Gastrocnemius medialis (tissue), 4 donors: ENCODE data around the gene ARHGAP26. TPM values are rescaled to one million over a fixed set of nuclear protein-coding genes. Genes with fewer than 3 reads are reported as not detected.
A peak's percentile ranks its signal among the peaks of the same experiment; 100 is the strongest.

Experiments
- ATAC-seq, 2 donors: fragments of 150-250 bp; one replicate each; pipeline ENCODE4 v1.9.1; 2016
- DNase-seq, 2 donors: peaks; one replicate each; pipeline ENCODE4 v3.0.0-alpha.2; 2019
- H3K27ac ChIP-seq, 4 donors: fragments of 200-600 bp; sonication (generic); 1 replicate in 1 of 4; 2 replicates in 3 of 4; pipeline ENCODE4 v1.5.1; 2016 to 2018; ENCODE audit warnings: mild to moderate bottlenecking in 2 of 4, moderate library complexity in 1 of 4
- H3K27me3 ChIP-seq, 3 donors: fragments of 200-600 bp; sonication (generic) in 2 of 3; 1 replicate in 1 of 3; 2 replicates in 2 of 3; pipeline versions ENCODE4 v1.5.1 to v1.6.0; 2016 to 2019; ENCODE audit warnings: mild to moderate bottlenecking in 1 of 3, moderate library complexity in 1 of 3
- H3K36me3 ChIP-seq, 2 donors: fragments of 200-600 bp; sonication (generic) in 1 of 2; one replicate each; pipeline ENCODE4 v1.5.1; 2017 to 2018
- H3K4me1 ChIP-seq, 2 donors: fragments of 200-600 bp; sonication (generic) in 1 of 2; one replicate each; pipeline ENCODE4 v1.5.1; 2016 to 2017; ENCODE audit warnings: mild to moderate bottlenecking in 2 of 2
- H3K4me3 ChIP-seq, 4 donors: fragments of 200-600 bp; sonication (generic) in 3 of 4; 1 replicate in 1 of 4; 2 replicates in 3 of 4; pipeline ENCODE4 v1.5.1; 2016 to 2019; ENCODE audit warnings: mild to moderate bottlenecking in 2 of 4
- H3K9me3 ChIP-seq, 3 donors: fragments of 200-600 bp; sonication (generic) in 2 of 3; 1 replicate in 1 of 3; 2 replicates in 2 of 3; pipeline ENCODE4 v1.5.1; 2016 to 2019
- CTCF ChIP-seq, 5 experiments: fragments of 450-650 bp in 3 of 5; fragments of 200-600 bp in 2 of 5; sonication (generic) in 2 of 5; IDR thresholded peaks in 4 of 5; conservative IDR thresholded peaks in 1 of 5; 1 replicate in 4 of 5; 2 replicates in 1 of 5; pipeline ENCODE4 v1.5.1; 2016 to 2019; ENCODE audit warnings: antibody characterized with exemption in 5 of 5, mild to moderate bottlenecking in 3 of 5, moderate library complexity in 3 of 5
- POLR2A ChIP-seq, 2 donors: fragments of 450-650 bp; IDR thresholded peaks; one replicate each; pipeline ENCODE4 v1.6.1; 2017; ENCODE audit warnings: antibody characterized with exemption in 2 of 2, mild to moderate bottlenecking in 2 of 2, moderate library complexity in 2 of 2
- in situ Hi-C, 4 donors: fragments of 200-750 bp; cut with MboI; loops; one replicate each; pipeline versions ENCODE4 v1.15.0 to v1.8.0; 2017; ENCODE audit warnings: low sequenced_read_pairs in 4 of 4
- intact Hi-C: fragments of 100-400 bp; cut with DNase I; formaldehyde crosslinking; loops from one replicate; pipeline ENCODE4 v1.15.1; 2023; ENCODE audit warnings: low total_unique reads
- total RNA-seq, 4 donors: library from RNA; depleted of rRNA; stranded (reverse); fragments of >200 nt; gene quantifications; one replicate each; pipeline versions ENCODE4 v1.1.0 to v1.2.3, GENCODE V29; 2016

ARHGAP26 gene
- total RNA-seq, result 10 to 100 TPM in 3 of 4 donors, 1 to 10 TPM in 1; 9.1 to 22.4 (median 13.4) TPM

- Histone ChIP-seq H3K27ac (peak within 1 kb of the TSS; percentile 71 to 85 (median 76)), H3K36me3 (no peaks in the 10 kb centered on the region), H3K4me3 (peak within 1 kb of the TSS; percentile 78 to 91 (median 88)), H3K27me3 (no peaks in the 10 kb centered on the region), H3K9me3 (no peaks in the 10 kb centered on the region), H3K4me1 (peaks cover 30 to 31% of the 10 kb centered on the region in 2 donors)
- intact Hi-C loops (loop anchor here (1.0 to 10.0 kb wide), 3 partner anchors 57 to 635 kb away; partner anchors contain the start of gene NR3C1), in situ Hi-C loops (no loop called here)
- ATAC-seq (peak; percentile 91 to 92), DNase-seq (peak; percentile 96 to 97)
- TF ChIP-seq CTCF (IDR thresholded peaks at IDR 0.05 in 4 of 5, conservative IDR thresholded peaks at IDR 0.05 in 1 of 5) (peak in 3 of 5 experiments; percentile 12 to 27 (median 17)), POLR2A (IDR thresholded peaks at IDR 0.05) (peak; percentile 99 to 100)
Observed at GRCh38 chr5:142769793-142770649, at the start of gene ARHGAP26. Gene ARHGAP26 (plus strand): TSS chr5:142770377. CDS start chr5:142770762, 385 bp downstream.

- H3K27ac ChIP-seq, result no peak overlapping the region
- no peaks in the 10 kb centered on the region for H3K27me3 ChIP-seq
- no peaks in the 10 kb centered on the region for H3K9me3 ChIP-seq
- intact Hi-C loops, result no loop called here
- H3K4me1 ChIP-seq, result peaks cover 0 to 3% of the 10 kb centered on the region in 2 donors
- H3K36me3 ChIP-seq, result no peaks in the 10 kb centered on the region
- no peak for TF ChIP-seq POLR2A (IDR thresholded peaks at IDR 0.05)
- TF ChIP-seq CTCF (IDR thresholded peaks at IDR 0.05 in 4 of 5, conservative IDR thresholded peaks at IDR 0.05 in 1 of 5), result no peak
- in situ Hi-C loops, result loop anchor here in 1 of 4 donors (10.0 kb wide), 1 partner anchor 154 kb away; no protein-coding TSS in a partner anchor
- ATAC-seq, result peak; percentile 21 to 42
- no peak overlapping the region for H3K4me3 ChIP-seq
- peak in 1 of 2 donors; percentile 52 for DNase-seq
Observed at GRCh38 chr5:142720641-142721271, 49.4 kb upstream of the ARHGAP26 start.

- no peaks in the 10 kb centered on the region for H3K9me3 ChIP-seq
- H3K4me3 ChIP-seq, result no peak overlapping the region
- no peaks in the 10 kb centered on the region for H3K27me3 ChIP-seq
- DNase-seq (no peak), ATAC-seq (no peak)
- peaks cover 2 to 16% of the 10 kb centered on the region in 2 donors for H3K4me1 ChIP-seq
- H3K27ac ChIP-seq, result no peak overlapping the region
- in situ Hi-C loops, result loop anchor here in 1 of 4 donors (10.0 kb wide), 1 partner anchor 153 kb away; no protein-coding TSS in a partner anchor
- intact Hi-C loops, result no loop called here
- TF ChIP-seq CTCF (IDR thresholded peaks at IDR 0.05 in 4 of 5, conservative IDR thresholded peaks at IDR 0.05 in 1 of 5) (no peak), POLR2A (IDR thresholded peaks at IDR 0.05) (no peak)
- no peaks in the 10 kb centered on the region for H3K36me3 ChIP-seq
Observed at GRCh38 chr5:142722146-142722545, 48.0 kb upstream of the ARHGAP26 start.

- H3K4me3 ChIP-seq, result no peak overlapping the region
- in situ Hi-C loops, result loop anchor here in 1 of 4 donors (10.0 kb wide), 1 partner anchor 152 kb away; no protein-coding TSS in a partner anchor
- intact Hi-C loops, result no loop called here
- ATAC-seq (no peak), DNase-seq (no peak)
- no peak overlapping the region for H3K27ac ChIP-seq
- TF ChIP-seq CTCF (IDR thresholded peaks at IDR 0.05 in 4 of 5, conservative IDR thresholded peaks at IDR 0.05 in 1 of 5) (no peak), POLR2A (IDR thresholded peaks at IDR 0.05) (no peak)
- peaks cover 2 to 14% of the 10 kb centered on the region in 2 donors for H3K4me1 ChIP-seq
- no peaks in the 10 kb centered on the region for H3K27me3 ChIP-seq
- H3K36me3 ChIP-seq, result no peaks in the 10 kb centered on the region
- H3K9me3 ChIP-seq, result no peaks in the 10 kb centered on the region
Observed at GRCh38 chr5:142722896-142723295, 47.3 kb upstream of the ARHGAP26 start.
